ENCODE results near the gene CNTNAP2. TPM values are rescaled to one million over a fixed set of nuclear protein-coding genes. Genes with fewer than 3 reads are reported as not detected.
A peak's percentile ranks its signal among the peaks of the same experiment; 100 is the strongest.

CNTNAP2 gene
- total RNA-seq, 1 donor from 2014 or later, result 1.2 TPM

DNA sequence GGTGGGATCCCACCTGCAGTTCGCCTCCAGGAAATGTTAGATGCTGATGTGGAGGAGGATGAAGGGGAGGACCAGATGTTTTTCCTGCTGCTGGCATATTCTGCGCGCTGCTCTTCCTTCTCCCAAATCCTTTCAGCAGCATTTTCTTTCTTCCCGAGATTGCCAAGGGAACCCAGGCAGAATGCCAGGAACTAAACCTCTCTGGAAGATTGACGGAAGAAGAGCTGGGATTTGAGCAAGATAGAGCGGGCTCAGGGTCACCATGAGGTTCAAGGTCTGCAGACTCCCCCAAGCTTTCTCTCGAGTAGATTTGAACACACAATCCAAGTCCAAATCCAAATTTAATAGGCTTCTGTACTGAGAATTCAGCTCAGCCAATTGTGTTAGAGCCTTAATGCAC, 2128.8 kb downstream of the CNTNAP2 start:
- ATAC-seq, result no peak

DNA sequence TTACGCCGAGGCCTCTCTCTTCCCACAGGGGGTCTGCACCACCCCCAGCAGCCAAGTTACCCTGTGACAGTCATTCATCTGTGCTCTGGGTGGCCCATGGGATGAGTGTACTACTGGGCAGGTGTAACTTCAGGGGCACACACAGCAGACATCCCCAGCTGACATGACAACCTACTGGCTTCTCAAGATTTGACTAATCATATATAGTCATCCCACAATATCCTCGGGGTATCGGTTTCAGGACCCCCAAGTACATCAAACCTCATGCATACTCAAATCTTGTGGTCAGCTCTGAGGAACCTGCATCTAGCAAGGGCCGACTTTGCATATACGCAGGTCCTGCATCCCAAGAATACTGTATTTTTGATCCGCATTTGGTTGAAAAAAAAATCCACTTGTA, 2137.0 kb downstream of the CNTNAP2 start:
- ATAC-seq, result no peak

DNA sequence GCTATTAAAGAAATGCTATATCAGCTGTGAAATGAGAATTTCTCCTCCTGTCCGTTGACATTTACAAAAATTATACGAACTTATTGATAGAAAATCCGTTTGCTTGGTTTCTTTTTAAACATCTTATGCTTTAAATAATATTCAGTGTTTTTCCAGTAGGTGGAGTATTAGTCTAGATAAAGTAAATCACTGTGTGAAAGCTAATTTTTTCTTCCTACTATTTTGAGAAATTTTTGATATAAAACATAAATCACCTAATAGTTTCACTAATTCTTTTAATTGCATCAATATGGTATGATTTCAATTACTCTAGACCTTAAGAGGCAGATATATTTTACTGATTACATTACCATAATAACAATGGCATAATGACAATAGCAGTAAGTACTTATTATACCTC, 2138.7 kb downstream of the CNTNAP2 start:
- ATAC-seq, result no peak

DNA sequence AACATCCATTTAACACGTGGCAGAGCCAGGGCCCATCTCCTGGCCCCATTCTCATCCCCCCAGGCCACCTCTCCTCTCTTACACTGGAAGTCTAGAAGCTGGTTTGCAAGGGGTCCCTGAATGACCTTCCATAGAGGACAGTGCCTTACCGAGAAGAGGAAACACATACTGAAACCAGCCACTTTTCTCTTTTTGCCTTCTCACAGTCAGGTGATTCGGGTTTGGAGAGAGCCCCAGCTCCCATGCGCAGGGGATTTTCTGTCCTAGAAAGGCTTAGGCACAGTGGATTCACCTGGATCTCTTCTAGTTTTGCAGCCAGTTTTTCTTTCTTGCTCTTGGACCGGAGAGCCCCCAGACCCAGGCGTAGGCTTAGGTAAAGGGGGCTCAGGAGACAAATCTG, 2139.8 kb downstream of the CNTNAP2 start:
- ATAC-seq, result no peak

DNA sequence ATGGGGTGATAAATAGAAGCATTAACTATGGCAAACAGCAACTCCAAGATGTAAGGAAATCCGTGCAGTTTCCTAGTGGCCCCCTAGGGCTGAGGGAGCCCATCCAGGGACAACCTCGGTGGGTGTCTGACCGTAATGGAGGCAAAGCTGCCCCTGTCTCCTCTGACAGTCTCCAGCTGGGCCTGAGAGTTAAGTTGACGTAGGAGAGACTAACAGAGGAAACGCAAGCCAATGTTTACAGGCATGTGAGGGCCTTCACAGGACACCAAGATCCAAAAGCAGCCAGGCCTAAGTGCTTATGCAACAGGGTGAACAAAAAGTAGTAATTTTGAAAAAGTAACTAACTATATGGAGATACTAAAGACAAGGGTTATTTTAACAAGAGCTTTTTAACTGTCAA, 2144.0 kb downstream of the CNTNAP2 start:
- ATAC-seq, result no peak

DNA sequence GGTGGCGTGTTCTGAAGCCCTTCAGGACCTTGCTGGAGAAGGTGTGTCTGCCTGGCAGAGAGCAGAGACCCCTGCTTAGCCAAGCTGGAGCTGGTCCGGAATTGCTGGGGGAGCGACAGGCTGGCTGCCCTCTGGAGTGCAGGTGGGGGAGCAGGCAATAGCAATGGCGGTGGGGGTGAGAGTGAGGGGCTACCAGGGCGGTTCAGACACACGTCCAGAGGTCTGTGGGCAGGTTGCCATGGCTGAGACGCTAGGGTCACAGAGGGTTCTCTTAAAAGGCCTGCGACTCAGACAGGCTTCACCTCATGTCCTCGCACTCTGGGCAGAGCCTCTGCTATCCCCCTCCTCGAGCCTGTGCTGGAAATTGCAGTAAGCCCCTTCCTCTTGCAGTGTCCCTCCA, 2144.9 kb downstream of the CNTNAP2 start:
- ATAC-seq, result no peak

DNA sequence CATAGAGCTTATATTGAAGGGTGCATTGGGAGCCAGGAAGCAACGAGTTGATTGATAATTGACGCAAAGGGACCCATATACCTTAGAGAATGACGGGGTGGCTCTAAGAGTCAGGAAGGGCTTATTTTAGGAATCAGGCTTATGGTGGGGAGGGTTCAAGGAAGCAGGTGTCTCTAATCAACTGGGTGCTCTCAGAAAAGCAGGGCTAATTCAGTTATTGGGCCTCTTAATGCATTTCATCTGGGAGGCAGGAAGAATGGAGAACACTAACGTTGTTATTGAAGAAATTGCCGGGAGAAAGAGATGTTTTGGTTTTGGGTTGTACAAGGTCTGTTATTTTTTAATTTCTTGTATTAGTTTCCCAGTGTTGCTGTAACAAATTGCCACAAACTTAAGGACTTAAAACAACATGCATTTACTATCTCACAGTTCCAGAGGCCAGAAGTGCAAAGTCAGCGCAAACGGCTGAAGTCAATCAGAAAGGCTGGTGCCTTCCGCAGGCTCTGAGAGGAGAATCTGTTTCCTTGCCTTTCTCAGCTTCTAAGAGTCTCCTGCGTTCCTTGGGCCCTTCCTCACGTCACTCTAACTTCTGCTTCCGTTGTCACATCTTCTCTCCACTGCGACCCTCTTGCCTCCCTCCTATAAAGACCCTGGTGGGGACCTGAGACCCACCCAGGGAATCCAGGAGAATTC, 2145.5 kb downstream of the CNTNAP2 start:
- no peak for ATAC-seq

DNA sequence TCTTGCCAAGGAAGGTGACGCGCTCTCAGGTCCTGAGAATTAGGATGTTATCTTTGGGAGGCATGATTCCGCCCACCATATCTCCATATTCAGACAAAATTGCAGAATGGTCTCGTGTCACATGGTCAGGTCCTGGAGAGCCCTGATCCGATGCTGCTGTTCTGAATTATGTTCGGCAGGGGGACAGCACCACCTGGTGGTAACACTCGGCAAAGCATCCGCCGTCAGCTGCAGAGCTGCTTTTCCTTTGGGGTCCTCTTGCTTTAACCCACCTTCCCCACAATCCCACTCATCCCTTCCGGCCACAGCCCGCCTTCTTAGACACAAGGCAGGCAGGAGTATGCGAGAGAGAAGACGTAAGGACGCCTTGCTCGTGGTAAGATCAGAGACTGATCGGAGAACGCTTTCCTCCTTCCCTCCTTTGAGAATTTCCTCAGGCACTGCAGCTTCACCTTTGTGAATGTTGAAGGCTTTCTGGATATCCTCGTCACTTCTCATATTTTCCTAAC, 2146.2 kb downstream of the CNTNAP2 start:
- ATAC-seq, result peak; percentile 74

DNA sequence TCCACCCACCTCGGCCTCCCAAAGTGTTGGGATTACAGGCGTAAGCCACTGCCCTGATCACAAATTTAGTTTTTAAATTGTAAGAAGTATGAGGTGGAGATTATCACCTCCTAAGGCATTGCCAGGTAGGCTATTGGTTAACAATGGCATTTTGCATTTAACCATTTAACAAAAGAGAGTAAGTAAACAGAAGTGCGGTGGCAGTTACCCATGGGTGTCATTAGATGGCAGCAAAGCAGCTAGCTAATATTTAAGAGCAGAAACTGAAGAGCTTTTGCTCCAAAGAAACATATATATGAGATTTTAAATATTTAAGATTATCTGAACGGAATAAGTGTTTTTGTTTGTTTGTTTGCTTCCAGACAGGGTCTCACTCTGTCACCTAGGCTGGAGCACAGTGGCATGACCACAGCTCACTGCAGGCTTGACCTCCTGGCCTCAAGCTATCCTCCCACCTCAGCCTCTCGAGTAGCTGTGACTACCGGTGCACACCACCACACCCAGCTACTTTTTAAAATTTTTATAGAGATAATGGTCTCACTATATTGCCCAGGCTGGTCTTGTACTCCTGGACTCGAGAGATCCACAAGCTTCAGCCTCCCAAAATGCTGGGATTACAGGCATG, 2148.4 kb downstream of the CNTNAP2 start:
- ATAC-seq, result no peak

DNA sequence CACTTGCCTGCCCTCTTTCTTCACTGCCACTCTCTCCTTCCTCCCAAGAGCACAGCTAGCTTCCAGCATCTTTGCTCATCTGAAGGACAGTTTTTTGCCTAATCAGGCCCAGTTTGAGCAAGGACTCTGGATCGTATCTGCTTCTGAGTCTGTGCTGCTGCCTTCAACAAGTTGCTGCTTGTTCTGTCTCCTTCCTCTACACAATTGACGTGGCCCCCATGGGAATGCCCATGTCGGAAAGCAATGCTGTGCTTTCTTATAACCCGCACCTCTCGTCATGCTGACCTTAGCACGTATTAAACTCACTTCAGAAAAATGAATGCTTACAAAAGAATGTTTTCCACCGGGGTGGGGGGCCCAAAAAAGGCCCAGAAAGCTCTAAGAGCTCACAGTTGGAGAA, 2149.3 kb downstream of the CNTNAP2 start:
- ATAC-seq, result no peak

DNA sequence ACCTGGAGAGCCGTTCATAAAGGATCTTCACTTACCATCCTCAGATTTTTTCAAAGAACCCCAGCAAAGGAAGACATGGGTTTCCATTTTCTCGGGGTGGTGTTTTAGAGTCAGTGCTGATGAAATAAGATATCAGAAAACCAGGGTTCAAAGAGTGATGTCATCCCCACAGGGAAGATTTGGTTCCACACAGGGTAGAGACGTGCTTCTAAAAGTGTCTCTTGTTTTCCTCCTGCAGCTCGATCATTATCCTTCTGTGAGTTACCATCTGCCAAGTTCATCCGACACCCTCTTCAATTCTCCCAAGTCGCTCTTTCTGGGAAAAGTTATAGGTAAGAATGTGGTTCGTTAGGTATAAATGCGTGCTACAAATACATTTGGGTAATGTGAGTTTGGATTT, 2150.2 kb downstream of the CNTNAP2 start:
- no peak for ATAC-seq

DNA sequence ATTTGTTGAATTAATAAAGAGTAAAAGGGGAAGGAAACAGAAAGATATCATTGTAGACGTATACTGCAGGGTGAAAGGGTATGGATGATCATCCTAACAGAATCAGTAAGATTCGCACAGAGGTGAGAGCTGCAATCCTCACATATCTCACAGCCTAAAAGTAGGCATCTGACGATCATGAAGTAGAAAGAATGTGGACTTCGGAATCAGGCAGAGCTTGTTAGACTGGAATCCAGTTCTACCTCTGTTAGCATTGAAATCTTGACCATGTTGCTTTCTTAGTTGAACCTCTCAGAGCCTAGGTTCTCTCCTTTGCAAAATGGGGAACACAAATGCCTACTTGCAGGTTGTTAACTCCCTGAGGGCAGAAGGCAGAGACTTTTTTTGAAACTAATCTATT, 2154.0 kb downstream of the CNTNAP2 start:
- ATAC-seq, result no peak

DNA sequence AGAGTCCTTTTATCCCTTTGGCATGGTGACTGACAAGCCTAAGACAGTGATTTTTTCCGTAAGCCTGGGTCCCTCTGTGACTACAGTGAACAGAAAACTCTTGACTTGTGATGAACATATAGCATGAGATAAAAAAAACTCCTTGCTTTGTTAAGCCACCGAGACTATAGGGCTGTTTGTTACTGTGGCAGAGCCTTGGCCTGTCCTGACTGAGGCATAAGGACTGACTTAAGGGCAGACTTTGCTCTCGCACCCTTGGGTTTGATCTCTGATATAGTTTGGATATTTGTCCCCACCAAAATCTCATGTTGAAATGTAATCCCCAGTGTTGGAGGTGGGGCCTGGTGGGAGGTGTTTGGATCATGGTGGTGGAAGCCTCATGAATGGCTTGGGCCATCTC, 2157.5 kb downstream of the CNTNAP2 start:
- ATAC-seq, result no peak

DNA sequence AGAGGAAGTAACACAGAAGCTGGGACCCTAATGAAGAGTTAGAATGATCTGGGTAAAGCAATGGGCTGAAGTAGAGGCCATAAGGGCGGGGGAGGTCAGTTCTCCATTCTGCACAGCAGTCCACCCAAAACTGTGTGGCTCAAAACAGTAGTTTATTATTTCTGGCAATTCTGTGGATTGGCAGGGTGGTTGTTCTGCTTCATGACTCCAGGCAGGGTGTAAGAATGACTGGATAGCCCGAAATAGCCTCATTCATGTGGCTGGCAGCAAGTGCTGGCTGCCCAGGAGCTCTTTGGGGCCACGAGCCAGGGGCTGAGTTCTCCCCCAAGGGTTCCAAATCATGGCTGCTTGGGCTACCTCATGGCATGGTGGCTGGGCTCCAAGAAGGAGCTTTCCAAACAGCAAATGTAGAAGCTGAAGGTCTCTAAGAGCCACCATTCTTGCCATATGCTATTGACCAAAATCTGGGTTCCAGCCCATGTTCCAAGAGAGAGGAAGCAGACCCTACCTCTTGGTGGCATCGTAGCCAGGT, 2158.8 kb downstream of the CNTNAP2 start:
- ATAC-seq, result no peak

DNA sequence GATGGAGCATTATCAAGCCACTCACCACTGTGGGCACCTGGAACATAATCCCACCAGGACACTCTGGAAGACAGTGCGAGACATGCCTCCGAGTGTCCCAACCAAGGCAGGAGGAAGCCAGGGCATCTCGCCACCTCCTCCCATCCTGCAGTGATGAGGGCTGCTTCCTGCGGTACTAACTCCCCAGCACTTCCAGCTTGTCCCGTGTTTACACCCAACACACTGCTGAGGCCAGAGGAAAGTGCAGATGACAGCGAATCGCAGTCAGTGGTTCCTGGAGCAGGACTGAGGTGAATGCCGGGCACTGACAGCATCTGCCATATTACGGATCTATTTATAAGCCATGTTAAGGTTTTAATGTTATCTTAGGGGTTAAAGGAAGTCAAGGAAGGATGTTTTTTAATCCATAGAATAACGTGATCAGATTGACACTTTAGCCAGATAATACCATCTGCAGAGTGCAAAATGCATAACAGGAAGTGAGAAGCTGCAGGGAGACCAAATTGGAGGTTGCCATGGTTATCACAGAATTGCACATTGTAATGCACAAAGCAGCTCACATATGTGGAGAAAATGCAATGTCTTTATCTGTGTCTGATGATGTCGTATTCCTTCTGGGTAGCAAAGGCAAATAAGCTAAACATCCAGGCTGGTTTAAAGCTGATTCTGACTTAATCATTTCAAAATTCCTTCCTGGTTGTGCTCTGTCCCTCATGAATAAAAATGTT, 2159.9 kb downstream of the CNTNAP2 start:
- no peak for ATAC-seq

DNA sequence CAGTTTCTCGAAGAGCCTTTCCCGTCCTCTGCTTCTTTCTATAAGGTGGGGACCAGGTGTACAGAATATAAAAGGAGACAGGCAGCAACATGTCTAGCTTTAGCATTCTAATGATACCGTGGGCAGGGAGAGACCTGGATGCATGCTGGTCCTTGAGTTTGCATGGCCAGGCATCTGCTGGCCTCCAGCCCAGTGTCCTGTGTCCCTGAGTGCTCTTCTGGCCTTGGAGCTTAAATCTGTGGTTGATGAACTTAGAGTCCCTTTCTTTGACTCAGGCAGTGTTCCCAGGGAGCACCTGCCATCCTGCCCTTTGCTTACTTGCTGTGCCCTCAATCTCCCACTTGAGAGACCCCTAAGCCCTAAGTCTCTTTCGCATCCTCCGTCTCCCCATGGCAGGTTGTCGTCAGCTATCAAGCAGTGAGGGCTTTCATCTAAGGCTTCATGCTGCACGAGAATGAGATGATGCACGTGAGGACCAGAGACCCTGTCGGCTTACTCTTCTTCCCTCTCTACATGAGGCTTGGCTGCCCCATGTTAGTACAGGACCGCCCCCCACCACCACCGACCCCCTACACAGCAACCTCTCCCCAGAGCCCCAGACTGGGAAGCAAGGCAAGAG, 2160.6 kb downstream of the CNTNAP2 start:
- no peak for ATAC-seq

DNA sequence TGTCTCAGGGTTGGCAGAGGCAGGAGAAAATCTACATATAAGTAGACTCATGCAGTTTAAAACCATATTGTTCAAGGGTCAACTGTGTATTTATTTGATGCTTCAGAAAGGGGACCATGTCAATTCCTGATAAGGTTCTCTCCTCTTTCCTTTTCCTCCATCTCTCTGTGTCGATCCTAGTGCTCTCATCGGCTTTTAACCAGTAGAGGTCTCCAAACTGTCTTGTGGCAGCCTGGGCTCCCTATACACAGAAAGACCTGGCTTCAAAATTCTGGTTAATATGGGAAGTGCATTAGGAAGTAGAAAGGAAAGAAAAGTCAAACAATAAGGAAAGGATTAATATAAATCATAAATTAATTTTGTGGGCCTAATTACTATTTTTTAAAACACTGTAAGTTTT, 2169.5 kb downstream of the CNTNAP2 start:
- peak; percentile 55 for ATAC-seq

DNA sequence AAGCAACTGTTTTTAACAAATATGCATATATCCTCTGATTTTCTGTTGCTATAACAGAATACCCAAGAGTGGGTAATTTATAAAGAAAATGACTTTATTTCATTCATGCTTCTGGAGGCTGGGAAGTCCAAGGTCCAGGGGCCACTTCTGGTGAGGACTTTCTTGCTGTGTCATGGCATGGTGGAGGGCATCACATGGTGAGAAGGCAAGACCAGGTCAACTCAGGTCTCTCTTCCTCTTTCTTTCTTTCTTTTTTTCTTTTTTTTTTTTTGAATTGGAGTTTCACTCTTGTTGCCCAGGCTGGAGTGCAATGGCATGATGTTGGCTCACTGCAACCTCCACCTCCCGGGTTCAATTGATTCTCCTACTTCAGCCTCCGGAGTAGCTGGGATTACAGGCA, 2170.9 kb downstream of the CNTNAP2 start:
- no peak for ATAC-seq

DNA sequence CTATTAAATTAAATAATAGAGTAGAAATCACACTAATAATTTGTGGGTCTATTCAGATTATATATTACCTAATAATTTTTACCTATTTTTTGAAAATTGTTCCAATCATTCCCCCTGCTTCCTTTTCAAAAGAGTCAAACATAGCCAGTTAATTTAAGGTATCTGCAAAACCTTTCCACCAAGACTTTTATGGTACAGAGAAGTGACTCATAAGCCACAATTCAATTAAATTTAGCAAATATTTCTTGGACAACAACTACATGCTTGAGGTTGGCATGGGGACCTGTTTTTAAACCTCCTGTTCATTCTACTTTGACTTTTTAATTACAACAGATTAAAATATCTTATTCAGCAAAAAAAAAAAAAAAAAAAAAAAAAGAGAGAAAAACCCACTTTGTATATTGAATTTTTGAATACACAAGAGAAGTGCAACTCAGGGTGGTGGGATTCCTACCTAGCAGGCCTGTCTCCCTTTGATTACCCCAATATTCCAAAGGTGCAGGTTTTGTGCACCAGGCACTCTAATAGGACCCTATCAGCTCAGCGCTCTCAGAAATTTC, 2172.1 kb downstream of the CNTNAP2 start:
- ATAC-seq, result no peak

DNA sequence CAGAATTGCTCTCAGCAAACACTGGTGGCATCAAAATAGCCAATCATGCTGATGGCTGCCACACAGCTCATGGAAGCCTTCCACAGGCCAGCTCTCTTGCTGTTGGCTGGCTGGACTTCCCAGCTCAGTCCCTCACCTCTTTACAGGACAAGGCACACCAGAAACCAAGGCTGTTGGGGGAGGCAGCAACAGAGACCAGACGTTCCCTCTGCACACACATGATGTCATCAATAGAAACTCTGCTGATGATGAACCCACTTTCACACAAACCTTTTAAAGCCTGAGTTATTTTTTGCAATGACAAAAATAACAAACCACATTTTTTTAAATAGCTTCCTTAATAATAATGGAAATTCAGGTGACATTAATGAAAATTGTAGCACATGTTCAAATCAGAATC, 2173.0 kb downstream of the CNTNAP2 start:
- no peak for ATAC-seq

DNA sequence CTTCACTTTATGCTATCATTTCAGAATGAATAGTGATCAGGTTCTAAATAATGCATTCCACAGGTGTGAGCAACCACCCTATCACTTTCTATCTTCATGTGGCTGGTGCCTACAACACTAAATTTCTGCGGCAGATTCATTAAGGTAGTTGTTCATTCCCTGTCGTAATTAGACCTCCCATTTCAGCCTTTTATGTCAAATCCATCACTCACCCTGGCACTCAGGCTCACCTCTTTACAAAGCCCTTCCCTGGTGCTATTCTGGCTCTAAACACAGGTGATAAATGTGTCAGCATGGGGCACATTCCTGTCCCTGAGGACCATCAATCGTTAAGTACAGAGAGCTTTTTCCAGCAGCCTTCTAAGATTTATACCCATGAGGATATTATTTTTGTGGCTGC, 2173.9 kb downstream of the CNTNAP2 start:
- no peak for ATAC-seq

DNA sequence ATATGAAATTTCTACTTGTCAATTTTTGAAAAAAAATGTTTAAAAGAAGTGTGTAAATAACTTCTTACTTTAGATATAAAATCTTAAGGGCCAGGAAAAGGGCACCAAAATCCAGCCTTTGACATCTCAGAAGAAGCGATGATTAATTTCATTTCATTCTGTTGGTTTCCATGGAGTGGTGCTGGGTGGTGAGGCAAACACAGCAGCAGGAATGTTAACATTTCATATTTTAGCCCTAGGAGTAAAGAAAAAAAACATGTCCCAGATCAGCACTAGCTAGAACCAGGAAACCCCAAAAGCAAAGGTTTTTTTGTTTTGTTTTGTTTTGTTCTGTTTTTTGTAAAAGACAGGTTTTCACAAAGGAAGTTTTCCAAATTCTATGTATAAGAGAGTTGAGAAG, 2175.2 kb downstream of the CNTNAP2 start:
- no peak for ATAC-seq
